ENCODE data around the gene ZNF879. TPM values are rescaled to one million over a fixed set of nuclear protein-coding genes. Genes with fewer than 3 reads are reported as not detected.

Gene ZNF879
- total RNA-seq, 3 donors from 2014 or later, result 1.8 to 4.7 (median 4.2) TPM

- no peak for DNase-seq
- H3K36me3 ChIP-seq (ENCODE audit: low read depth), result no peaks in the 10 kb centered on the region
- no peak for TF ChIP-seq CTCF (IDR thresholded peaks at IDR 0.05)
- no peak overlapping the region for H3K4me3 ChIP-seq
- ATAC-seq, result no peak
- H3K9me3 ChIP-seq, result peaks cover 86% of the 10 kb centered on the region
- intact Hi-C loops (cut with DNase I, micrococcal nuclease), result no loop called here
- H3K4me1 ChIP-seq (ENCODE audit: low read depth), result no peaks in the 10 kb centered on the region
Observed at GRCh38 chr5:178986326-178986960, 37.2 kb upstream of the ZNF879 start.

GRCh38 chr5:178988436-178989220 lies 35.0 kb upstream of the ZNF879 start:
- intact Hi-C loops (cut with DNase I, micrococcal nuclease), result no loop called here
- ATAC-seq (no peak), DNase-seq (no peak)
- peaks cover 70% of the 10 kb centered on the region for H3K9me3 ChIP-seq
- H3K4me3 ChIP-seq, result no peak overlapping the region
- no peaks in the 10 kb centered on the region for H3K4me1 ChIP-seq (ENCODE audit: low read depth)
- TF ChIP-seq CTCF (IDR thresholded peaks at IDR 0.05), result no peak
- no peaks in the 10 kb centered on the region for H3K36me3 ChIP-seq (ENCODE audit: low read depth)

DNA sequence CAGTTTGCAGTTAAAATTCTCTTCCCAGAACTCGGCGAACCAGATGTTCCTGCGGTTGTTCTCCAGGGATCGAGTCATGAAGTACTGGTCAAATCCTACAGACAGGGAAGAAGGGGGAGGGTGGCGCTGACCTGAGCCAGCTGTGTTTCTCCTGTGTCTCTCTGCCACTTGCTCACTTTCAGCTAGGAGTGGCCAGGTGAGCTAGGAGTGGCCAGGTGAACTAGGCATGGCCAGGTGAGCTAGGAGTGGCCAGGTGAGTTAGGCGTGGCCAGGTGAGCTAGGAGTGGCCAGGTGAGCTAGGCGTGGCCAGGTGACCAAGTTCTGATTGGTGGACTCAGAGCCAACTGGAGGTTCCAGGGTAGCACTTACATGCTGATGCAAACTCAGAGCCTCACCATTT lies 34.3 kb upstream of the ZNF879 start:
- TF ChIP-seq CTCF (IDR thresholded peaks at IDR 0.05), result no peak
- intact Hi-C loops (cut with DNase I, micrococcal nuclease), result no loop called here
- Histone ChIP-seq H3K4me3 (no peak overlapping the region), H3K36me3 (ENCODE audit: low read depth) (no peaks in the 10 kb centered on the region), H3K4me1 (ENCODE audit: low read depth) (no peaks in the 10 kb centered on the region), H3K9me3 (peaks cover 65% of the 10 kb centered on the region)
- no peak for DNase-seq
- ATAC-seq, result no peak

DNA sequence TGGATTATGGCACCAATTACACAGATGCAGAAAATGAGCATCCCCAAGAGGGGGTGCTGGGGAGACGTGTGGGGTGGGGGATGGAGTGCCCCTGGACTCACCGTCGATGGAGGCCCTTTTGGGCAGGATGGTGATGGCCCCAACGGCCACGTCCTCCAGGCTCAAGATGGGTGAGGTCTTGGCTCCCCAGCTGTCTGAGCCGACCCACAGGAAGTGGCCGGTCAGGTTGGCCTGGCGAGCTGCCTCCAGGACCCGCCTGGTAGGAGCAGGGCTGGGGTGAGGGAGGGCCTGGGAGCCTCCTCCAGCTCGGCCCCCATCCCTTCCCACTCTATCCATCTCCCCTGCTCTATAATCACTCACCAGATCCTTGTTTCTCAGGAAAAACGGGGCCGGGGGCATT lies 33.1 kb upstream of the ZNF879 start:
- peaks cover 56% of the 10 kb centered on the region for H3K9me3 ChIP-seq
- H3K36me3 ChIP-seq (ENCODE audit: low read depth), result no peaks in the 10 kb centered on the region
- intact Hi-C loops (cut with DNase I, micrococcal nuclease), result no loop called here

More for the DNA sequence above, 33.1 kb upstream of the ZNF879 start:
- Histone ChIP-seq H3K4me1 (ENCODE audit: low read depth) (no peaks in the 10 kb centered on the region), H3K4me3 (no peak overlapping the region)
- TF ChIP-seq CTCF (IDR thresholded peaks at IDR 0.05), result no peak
- ATAC-seq, result no peak
- no peak for DNase-seq

Measured in mucosa of descending colon (tissue), 3 donors.